Endothelial cell of umbilical vein (primary cell): Measurements from ENCODE around the gene NEURL2. TPM values are rescaled to one million over a fixed set of nuclear protein-coding genes. Genes with fewer than 3 reads are reported as not detected.

Source experiments
- BruUV-seq: library from RNA; stranded (reverse); fragments of 400-500 nt; replicated peaks from 2 replicates; lab custom pipeline; 2021; lab: Mats Ljungman, UMichigan
- CTCF ChIA-PET: fragments of 300-600, 350-600 bp; sonication (Branson Sonifier 250); formaldehyde crosslinking; loops from one replicate; lab custom pipeline; 2021; ENCODE audit warnings: antibody characterized with exemption, inconsistent platforms; lab: Charles Lee
- POLR2A ChIA-PET: fragments of 300-600, 350-600 bp; sonication (Branson Sonifier 250); formaldehyde crosslinking; loops from one replicate; lab custom pipeline; 2021; ENCODE audit warnings: antibody characterized with exemption, inconsistent platforms; lab: Charles Lee
- DNase-seq: peaks from one replicate; pipeline ENCODE4 v3.0.0-alpha.2; 2011; ENCODE audit warnings: low read depth, low spot score
- FAIRE-seq: peaks from 2 replicates; lab custom pipeline; 2011; peaks lifted over from hg19 to GRCh38; lab: Jason Lieb, UNC
- H2AFZ ChIP-seq: 2 replicates; pipeline ENCODE4 v1.6.0; 2012; ENCODE audit warnings: low read depth, low read length, control low read depth, inconsistent platforms
- H3K27ac ChIP-seq: 2 replicates; pipeline ENCODE4 v1.5.1; 2011; ENCODE audit warnings: low read depth, mild to moderate bottlenecking, control low read depth, low read length, moderate library complexity; ENCODE audit not compliant: insufficient read depth
- H3K27me3 ChIP-seq, 2 experiments: 2 replicates each; pipeline versions ENCODE4 v1.6.0 to v1.6.1; 2011; ENCODE audit warnings: low read length in 2 of 2, mixed read lengths in 1 of 2; ENCODE audit not compliant: control insufficient read depth in 2 of 2, insufficient read depth in 2 of 2
- H3K36me3 ChIP-seq, 2 experiments: 2 replicates in 1 of 2; 3 replicates in 1 of 2; pipeline ENCODE4 v1.5.1; 2011; ENCODE audit warnings: low read length in 2 of 2, mild to moderate bottlenecking in 1 of 2, moderate library complexity in 1 of 2; ENCODE audit not compliant: control insufficient read depth in 2 of 2, insufficient read depth in 2 of 2; ENCODE audit errors: extremely low read depth in 1 of 2
- H3K4me1 ChIP-seq: 3 replicates; pipeline ENCODE4 v1.5.1; 2011; ENCODE audit warnings: mild to moderate bottlenecking, low read length; ENCODE audit not compliant: control insufficient read depth, insufficient read depth; ENCODE audit errors: extremely low read depth
- H3K4me2 ChIP-seq: 2 replicates; pipeline ENCODE4 v1.6.1; 2011; ENCODE audit warnings: low read length, control low read depth, mixed read lengths; ENCODE audit not compliant: insufficient read depth
- H3K4me3 ChIP-seq, 3 experiments: fragments of 200-600 bp in 1 of 3; sonication (generic), shearing (Covaris generic) in 1 of 3; replicated peaks in 1 of 3; 2 replicates each; pipeline ENCODE4 v1.5.1; 2011 to 2016; ENCODE audit warnings: control low read depth in 3 of 3, low read length in 3 of 3, mild to moderate bottlenecking in 2 of 3, inconsistent platforms in 1 of 3, low read depth in 1 of 3, moderate library complexity in 1 of 3; ENCODE audit not compliant: insufficient read depth in 1 of 3
- H3K79me2 ChIP-seq: 2 replicates; pipeline ENCODE4 v1.6.0; 2012; ENCODE audit warnings: low read length, inconsistent platforms; ENCODE audit not compliant: control insufficient read depth, insufficient read depth
- H3K9ac ChIP-seq: replicated peaks from 2 replicates; pipeline ENCODE3; 2011; ENCODE audit warnings: low read length, control low read depth; ENCODE audit not compliant: insufficient read depth; ENCODE audit errors: extremely low read depth
- H3K9me1 ChIP-seq: replicated peaks from 3 replicates; pipeline ENCODE4 v1.6.0; 2011; ENCODE audit warnings: mild to moderate bottlenecking, low read length; ENCODE audit not compliant: control insufficient read depth, insufficient read depth; ENCODE audit errors: extremely low read depth
- H3K9me3 ChIP-seq: replicated peaks from 2 replicates; pipeline ENCODE4 v1.5.1; 2012; ENCODE audit warnings: low read length, inconsistent platforms; ENCODE audit not compliant: control insufficient read depth, insufficient read depth
- H4K20me1 ChIP-seq: replicated peaks from 2 replicates; pipeline ENCODE3; 2011; ENCODE audit warnings: mild to moderate bottlenecking, low read length; ENCODE audit not compliant: control insufficient read depth, insufficient read depth; ENCODE audit errors: extremely low read depth
- CTCF ChIP-seq, 2 donors: IDR thresholded peaks; 1 replicate in 1 of 2; 2 replicates in 1 of 2; pipeline ENCODE4 v1.5.1; 2011; ENCODE audit warnings: low read length in 2 of 2, mild to moderate bottlenecking in 2 of 2, moderate library complexity in 2 of 2, control low read depth in 1 of 2, inconsistent platforms in 1 of 2, low read depth in 1 of 2; ENCODE audit not compliant: insufficient read depth in 1 of 2; ENCODE audit errors: extremely low read depth in 1 of 2
- GATA2 ChIP-seq: IDR thresholded peaks from 2 replicates; pipeline ENCODE4 v1.7.0; 2011; ENCODE audit warnings: low read depth, mild to moderate bottlenecking, moderate library complexity, mixed read lengths, low read length; ENCODE audit not compliant: insufficient read length, insufficient read depth
- JUN ChIP-seq: IDR thresholded peaks from 2 replicates; pipeline ENCODE4 v1.6.1; 2011; ENCODE audit warnings: borderline replicate concordance, low read depth; ENCODE audit not compliant: insufficient read length, insufficient read depth
- MYC ChIP-seq: IDR thresholded peaks from one replicate; pipeline ENCODE4 v1.6.1; 2011; ENCODE audit warnings: mild to moderate bottlenecking, low read depth, low read length
- POLR2A ChIP-seq: IDR thresholded peaks from 2 replicates; pipeline ENCODE4 v1.6.1; 2012; ENCODE audit warnings: low read depth, mild to moderate bottlenecking, control low read depth, low read length
- POLR2AphosphoS5 ChIP-seq: IDR thresholded peaks from 2 replicates; pipeline ENCODE4 v1.6.1; 2012; ENCODE audit warnings: low read depth, mild to moderate bottlenecking, control low read depth, low read length, moderate library complexity; ENCODE audit not compliant: insufficient read depth
- dilution Hi-C: fragments of 300-500 bp; cut with MboI; formaldehyde crosslinking; loops from one replicate; pipeline ENCODE4 v1.15.0; 2019; ENCODE audit warnings: low sequenced_read_pairs; ENCODE audit not compliant: extremely low pct_ligation_motif_present
- intact Hi-C: fragments of 100-400 bp; cut with micrococcal nuclease; formaldehyde crosslinking; loops from one replicate; pipeline ENCODE4 v1.10.0; 2022
- polyA plus RNA-seq, 4 experiments: library from polyadenylated mRNA; depleted of rRNA in 3 of 4; stranded (reverse) in 3 of 4; unstranded in 1 of 4; fragments of >200 nt; gene quantifications; 2 replicates each; pipeline versions ENCODE4 v1.2.1 to v1.2.3, GENCODE V29; 2011 to 2012; ENCODE audit warnings: missing spikeins in 1 of 4
- total RNA-seq: library from RNA; stranded (reverse); gene quantifications from 2 replicates; pipeline ENCODE4 v1.2.3, GENCODE V29; 2021
- TF ChIP-seq, protein P1 (sequence below): IDR thresholded peaks from 2 replicates; pipeline ENCODE4 v1.6.1; 2011; ENCODE audit not compliant: insufficient read depth, insufficient read length

The NEURL2 gene
- total and polyA plus RNA-seq, 2 donors (not counting 3 experiments of a cell fraction or from before 2014, with no cell fraction given) = 2.8 to 5.4 TPM

GRCh38 chr20:45873409-45874103 is 17.5 kb downstream of the NEURL2 start:
- TF ChIP-seq POLR2A (no peak), CTCF (IDR thresholded peaks at IDR 0.05; ENCODE audit: extremely low read depth in 1 of 2, insufficient read depth in 1 of 2, low read depth in 1 of 2, low read length in 2 of 2) (no peak), POLR2AphosphoS5 (no peak), GATA2 (no peak)
- Histone ChIP-seq H3K9ac (no peak overlapping the region), H4K20me1 (no peaks in the 10 kb centered on the region), H3K4me3 (no peak overlapping the region), H3K9me3 (no peaks in the 10 kb centered on the region), H3K4me2 (no peak overlapping the region), H2AFZ (no peak overlapping the region), H3K9me1 (no peaks in the 10 kb centered on the region), H3K27ac (no peak overlapping the region), H3K27me3 (no peaks in the 10 kb centered on the region), H3K36me3 (peaks cover 0 to 11% of the 10 kb centered on the region in 2 experiments), H3K79me2 (no peaks in the 10 kb centered on the region), H3K4me1 (no peaks in the 10 kb centered on the region)
- DNase-seq = no peak
- FAIRE-seq = no peak
- ChIA-PET POLR2A (no interaction called here), CTCF (interaction anchor here (1.9 kb wide), 1 partner anchor 11 kb away, joined by 6 read pairs; no protein-coding TSS in a partner anchor)
- intact Hi-C loops = no loop called here
- BruUV-seq = no TSS peak
- dilution Hi-C loops = no loop called here

- H3K9me3 ChIP-seq = no peaks in the 10 kb centered on the region
- DNase-seq (no peak), FAIRE-seq (peak; percentile 48)
- POLR2A ChIA-PET = no interaction called here
- no peaks in the 10 kb centered on the region for H4K20me1 ChIP-seq
- no peaks in the 10 kb centered on the region for H3K9me1 ChIP-seq
- CTCF ChIA-PET = no interaction called here
- H3K27me3 ChIP-seq = no peaks in the 10 kb centered on the region
- TF ChIP-seq JUN (no peak), CTCF (IDR thresholded peaks at IDR 0.05; ENCODE audit: extremely low read depth in 1 of 2, insufficient read depth in 1 of 2, low read depth in 1 of 2, low read length in 2 of 2) (no peak), MYC (no peak), POLR2A (no peak)
- TF ChIP-seq, protein P1, sequence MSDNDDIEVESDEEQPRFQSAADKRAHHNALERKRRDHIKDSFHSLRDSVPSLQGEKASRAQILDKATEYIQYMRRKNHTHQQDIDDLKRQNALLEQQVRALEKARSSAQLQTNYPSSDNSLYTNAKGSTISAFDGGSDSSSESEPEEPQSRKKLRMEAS = no peak
- peaks cover 0 to 7% of the 10 kb centered on the region in 2 experiments for H3K36me3 ChIP-seq
- H3K9ac ChIP-seq = no peak overlapping the region
- H3K4me2 ChIP-seq = no peak overlapping the region
- no peak overlapping the region for H3K4me3 ChIP-seq
- no TSS peak for BruUV-seq
- intact Hi-C loops = no loop called here
- no peaks in the 10 kb centered on the region for H3K4me1 ChIP-seq
- H3K79me2 ChIP-seq = no peaks in the 10 kb centered on the region
- no peak overlapping the region for H2AFZ ChIP-seq
- no peak overlapping the region for H3K27ac ChIP-seq
- dilution Hi-C loops = no loop called here
These were observed 18.4 kb downstream of the NEURL2 start for GRCh38 chr20:45872626-45873025.
